OCI-LY7 (cell line): Measurements from ENCODE around the gene GALNTL6. TPM values are rescaled to one million over a fixed set of nuclear protein-coding genes. Genes with fewer than 3 reads are reported as not detected.

Source experiments
- BruUV-seq: library from RNA; stranded (reverse); fragments of 400-500 nt; replicated peaks from 2 replicates; lab custom pipeline; 2021; lab: Mats Ljungman, UMichigan
- CTCF ChIA-PET: fragments of 300-600 bp; sonication (Branson Sonifier 250); formaldehyde crosslinking; loops from one replicate; lab custom pipeline; 2022; ENCODE audit warnings: antibody characterized with exemption; ENCODE audit not compliant: unreplicated experiment; lab: Charles Lee
- POLR2A ChIA-PET: fragments of 300-600 bp; sonication (Branson Sonifier 250); formaldehyde crosslinking; loops from one replicate; lab custom pipeline; 2022; ENCODE audit warnings: antibody characterized with exemption; lab: Charles Lee
- DNase-seq: peaks from one replicate; pipeline ENCODE4 v3.0.0-alpha.2; 2015; ENCODE audit warnings: low spot score
- H2AFZ ChIP-seq: fragments of 200-600 bp; sonication (generic), shearing (Covaris generic); 2 replicates; pipeline ENCODE4 v1.6.1; 2014; ENCODE audit warnings: mild to moderate bottlenecking, antibody characterized with exemption, low read length, moderate library complexity
- H3K27ac ChIP-seq: fragments of 200-600 bp; sonication (generic); 2 replicates; pipeline ENCODE4 v1.5.1; 2014; ENCODE audit warnings: mixed run types, low read depth, mild to moderate bottlenecking, moderate library complexity, low read length, inconsistent platforms; ENCODE audit not compliant: poor library complexity, severe bottlenecking
- H3K36me3 ChIP-seq: fragments of 200-600 bp; sonication (generic); 2 replicates; pipeline ENCODE4 v1.6.1; 2014; ENCODE audit warnings: mild to moderate bottlenecking, antibody characterized with exemption, low read length, moderate library complexity, mixed read lengths; ENCODE audit not compliant: insufficient read depth
- H3K4me1 ChIP-seq: fragments of 200-600 bp; sonication (generic); 2 replicates; pipeline ENCODE4 v1.5.1; 2014; ENCODE audit warnings: mild to moderate bottlenecking, low read length; ENCODE audit not compliant: insufficient read depth, poor library complexity, severe bottlenecking
- H3K4me2 ChIP-seq: fragments of 200-600 bp; sonication (generic); 2 replicates; pipeline ENCODE4 v1.6.1; 2014; ENCODE audit warnings: mild to moderate bottlenecking, low read length
- H3K4me3 ChIP-seq: fragments of 200-600 bp; sonication (generic); 2 replicates; pipeline ENCODE4 v1.5.1; 2014; ENCODE audit warnings: mild to moderate bottlenecking, low read depth, low read length; ENCODE audit not compliant: poor library complexity, severe bottlenecking
- H3K79me2 ChIP-seq: fragments of 200-600 bp; sonication (generic); 2 replicates; pipeline ENCODE4 v1.6.1; 2016; ENCODE audit warnings: low read depth, mild to moderate bottlenecking, low read length, moderate library complexity, mixed read lengths; ENCODE audit not compliant: insufficient read depth
- H3K9me2 ChIP-seq: fragments of 200-600 bp; sonication (generic); 2 replicates; pipeline ENCODE4 v1.6.1; 2016; ENCODE audit warnings: mild to moderate bottlenecking, low read length, mixed read lengths; ENCODE audit not compliant: insufficient read depth
- H3K9me3 ChIP-seq: fragments of 200-600 bp; sonication (generic); 2 replicates; pipeline ENCODE4 v1.6.1; 2014; ENCODE audit warnings: mild to moderate bottlenecking, mixed run types, low read length, mixed read lengths
- H4K20me1 ChIP-seq: fragments of 200-600 bp; sonication (generic); 2 replicates; pipeline ENCODE4 v1.6.1; 2014; ENCODE audit warnings: mild to moderate bottlenecking, antibody characterized with exemption, low read length, moderate library complexity, mixed read lengths; ENCODE audit not compliant: insufficient read depth
- EZH2phosphoT487 ChIP-seq: fragments of 200-600 bp; sonication (generic); IDR thresholded peaks from 2 replicates; pipeline ENCODE4 v1.6.1; 2018; ENCODE audit warnings: low read depth, borderline replicate concordance, mild to moderate bottlenecking, mixed run types, antibody characterized with exemption, low read length, moderate library complexity, mixed read lengths
- intact Hi-C: fragments of 100-400 bp; cut with micrococcal nuclease; formaldehyde crosslinking; loops from one replicate; pipeline ENCODE4 v1.10.0; 2022; ENCODE audit not compliant: unreplicated experiment
- total RNA-seq, 2 experiments: library from RNA; depleted of rRNA in 1 of 2; stranded (reverse); fragments of >200 nt in 1 of 2; shearing (Covaris generic) in 1 of 2; gene quantifications; 2 replicates each; pipeline ENCODE4 v1.2.3, GENCODE V29; 2014 to 2022
- TF ChIP-seq, protein P1 (sequence below): fragments of 200-600 bp; sonication (generic); conservative IDR thresholded peaks from 2 replicates; pipeline ENCODE4 v1.5.1; 2014; ENCODE audit warnings: mild to moderate bottlenecking, antibody characterized with exemption, low read length, moderate library complexity, mixed read lengths

Gene GALNTL6
- total RNA-seq, 2 experiments from 2014 or later, result not detected

DNA sequence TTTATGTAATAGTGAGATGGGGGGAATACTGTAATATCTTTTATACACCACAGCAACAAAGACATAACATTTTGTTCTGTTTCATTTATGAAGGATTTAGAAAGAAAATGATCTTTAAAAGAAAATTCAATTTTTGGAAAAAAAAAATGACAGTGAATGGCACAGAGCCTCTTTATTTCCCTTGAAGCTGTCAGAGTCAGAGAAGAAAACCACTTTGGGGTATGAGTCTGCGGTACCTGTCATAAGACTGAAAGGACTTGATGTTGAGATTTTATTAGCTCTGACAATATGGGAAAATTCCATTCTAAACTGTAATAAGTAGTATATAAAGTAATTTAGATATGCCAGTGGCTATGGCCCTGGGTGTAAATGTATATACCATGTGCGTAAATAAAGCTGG, 134.8 kb downstream of the GALNTL6 start:
- Histone ChIP-seq H3K4me3 (no peak overlapping the region), H3K4me1 (no peaks in the 10 kb centered on the region), H3K27ac (no peak overlapping the region), H4K20me1 (no peaks in the 10 kb centered on the region), H3K9me3 (no peaks in the 10 kb centered on the region), H3K79me2 (no peaks in the 10 kb centered on the region), H3K9me2 (no peaks in the 10 kb centered on the region), H2AFZ (no peak overlapping the region), H3K36me3 (no peaks in the 10 kb centered on the region), H3K4me2 (no peak overlapping the region)
- no peak for TF ChIP-seq EZH2phosphoT487
- TF ChIP-seq, protein P1, sequence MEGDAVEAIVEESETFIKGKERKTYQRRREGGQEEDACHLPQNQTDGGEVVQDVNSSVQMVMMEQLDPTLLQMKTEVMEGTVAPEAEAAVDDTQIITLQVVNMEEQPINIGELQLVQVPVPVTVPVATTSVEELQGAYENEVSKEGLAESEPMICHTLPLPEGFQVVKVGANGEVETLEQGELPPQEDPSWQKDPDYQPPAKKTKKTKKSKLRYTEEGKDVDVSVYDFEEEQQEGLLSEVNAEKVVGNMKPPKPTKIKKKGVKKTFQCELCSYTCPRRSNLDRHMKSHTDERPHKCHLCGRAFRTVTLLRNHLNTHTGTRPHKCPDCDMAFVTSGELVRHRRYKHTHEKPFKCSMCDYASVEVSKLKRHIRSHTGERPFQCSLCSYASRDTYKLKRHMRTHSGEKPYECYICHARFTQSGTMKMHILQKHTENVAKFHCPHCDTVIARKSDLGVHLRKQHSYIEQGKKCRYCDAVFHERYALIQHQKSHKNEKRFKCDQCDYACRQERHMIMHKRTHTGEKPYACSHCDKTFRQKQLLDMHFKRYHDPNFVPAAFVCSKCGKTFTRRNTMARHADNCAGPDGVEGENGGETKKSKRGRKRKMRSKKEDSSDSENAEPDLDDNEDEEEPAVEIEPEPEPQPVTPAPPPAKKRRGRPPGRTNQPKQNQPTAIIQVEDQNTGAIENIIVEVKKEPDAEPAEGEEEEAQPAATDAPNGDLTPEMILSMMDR, result no peak
- POLR2A ChIA-PET, result no interaction called here
- intact Hi-C loops, result no loop called here
- BruUV-seq, result no TSS peak
- DNase-seq, result no peak
- CTCF ChIA-PET, result no interaction called here

DNA sequence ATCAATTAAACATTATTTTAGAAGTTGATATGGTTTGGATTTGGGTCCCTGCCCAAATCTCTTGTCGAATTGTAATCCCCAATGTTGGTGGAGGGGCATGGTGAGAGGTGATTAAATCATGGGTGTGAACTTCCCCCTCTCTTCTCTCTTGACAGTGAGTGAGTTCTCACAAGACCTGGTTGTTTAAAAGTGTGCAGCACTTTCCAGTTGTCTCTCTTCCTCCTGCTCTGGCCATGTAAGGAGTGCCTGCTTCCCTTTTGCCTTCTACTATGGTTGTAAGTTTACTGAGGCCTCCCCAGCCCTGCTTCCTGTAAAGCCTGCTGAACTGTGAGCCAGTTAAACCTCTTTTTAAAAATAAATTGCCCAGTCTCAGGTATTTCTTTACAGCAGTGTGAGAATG, 141.4 kb downstream of the GALNTL6 start:
- Histone ChIP-seq H3K4me2 (no peak overlapping the region), H3K79me2 (no peaks in the 10 kb centered on the region), H3K4me1 (no peaks in the 10 kb centered on the region), H3K27ac (no peak overlapping the region), H3K9me3 (no peaks in the 10 kb centered on the region), H3K36me3 (no peaks in the 10 kb centered on the region), H2AFZ (no peak overlapping the region), H4K20me1 (no peaks in the 10 kb centered on the region), H3K4me3 (no peak overlapping the region), H3K9me2 (no peaks in the 10 kb centered on the region)
- TF ChIP-seq EZH2phosphoT487, result no peak
- TF ChIP-seq, protein P1, result no peak
- POLR2A ChIA-PET, result no interaction called here
- CTCF ChIA-PET, result no interaction called here
- DNase-seq, result no peak
- intact Hi-C loops, result loop anchor here (1.0 kb wide), 1 partner anchor 7 kb away; no protein-coding TSS in a partner anchor
- BruUV-seq, result no TSS peak

DNA sequence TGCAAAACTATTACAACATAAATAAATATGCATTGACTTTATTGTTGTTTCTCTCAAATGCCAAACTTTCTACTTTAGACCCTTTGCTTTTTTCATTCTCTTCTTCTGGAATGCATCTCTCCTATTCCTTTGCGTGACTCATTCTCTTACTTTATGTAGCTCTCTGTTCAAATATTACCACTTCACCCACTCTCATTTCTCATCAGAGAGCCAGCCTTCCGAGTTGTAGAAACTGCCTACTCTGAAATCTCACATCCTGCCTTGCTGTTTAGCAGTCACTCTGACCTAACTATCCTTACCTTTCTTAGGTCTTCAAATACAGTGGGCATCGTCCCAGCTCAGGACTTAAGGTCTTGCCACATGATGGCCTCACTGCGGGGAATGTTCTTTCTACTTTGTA, 143.5 kb downstream of the GALNTL6 start:
- TF ChIP-seq EZH2phosphoT487, result no peak
- TF ChIP-seq, protein P1, result no peak
- CTCF ChIA-PET, result no interaction called here
- no peaks in the 10 kb centered on the region for H3K79me2 ChIP-seq

More for the DNA sequence above, 143.5 kb downstream of the GALNTL6 start:
- H3K4me2 ChIP-seq, result no peak overlapping the region
- H3K36me3 ChIP-seq, result no peaks in the 10 kb centered on the region
- H4K20me1 ChIP-seq, result no peaks in the 10 kb centered on the region
- H3K4me3 ChIP-seq, result no peak overlapping the region
- H3K9me2 ChIP-seq, result no peaks in the 10 kb centered on the region
- no TSS peak for BruUV-seq
- no peak overlapping the region for H2AFZ ChIP-seq
- intact Hi-C loops, result no loop called here
- no peaks in the 10 kb centered on the region for H3K4me1 ChIP-seq
- POLR2A ChIA-PET, result no interaction called here
- H3K27ac ChIP-seq, result no peak overlapping the region
- H3K9me3 ChIP-seq, result no peaks in the 10 kb centered on the region
- no peak for DNase-seq
